ENCODE results near the gene BCL2.

GRCh38 chr18:63237881-63238692 is 81.5 kb downstream of the BCL2 start:
- TF ChIP-seq CTCF (IDR thresholded peaks at IDR 0.05): no peak
- TF ChIP-seq ZFX (IDR thresholded peaks at IDR 0.05; ENCODE audit: borderline replicate concordance): no peak
